Measurements from ENCODE around the gene TP63.

TP63 gene

DNA sequence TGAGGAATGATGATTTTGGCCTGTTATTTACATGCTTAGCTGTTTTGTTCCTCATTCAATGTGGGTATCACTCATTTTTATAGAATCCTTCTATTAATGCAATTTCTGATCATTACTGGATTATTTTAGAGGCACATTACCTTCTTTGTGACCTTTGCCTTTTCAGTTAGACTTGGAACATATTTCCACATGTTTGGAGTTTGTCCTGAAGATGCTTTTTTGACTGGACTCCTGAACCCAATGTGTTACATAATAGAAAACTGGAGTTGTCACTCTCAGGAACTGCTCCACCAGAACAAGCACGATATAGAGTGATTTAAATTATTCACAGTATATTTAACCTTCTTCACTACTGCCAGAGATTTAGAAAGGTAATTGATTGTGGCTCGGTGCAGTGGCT, 59.5 kb downstream of the TP63 start:
- TF ChIP-seq, protein P1, sequence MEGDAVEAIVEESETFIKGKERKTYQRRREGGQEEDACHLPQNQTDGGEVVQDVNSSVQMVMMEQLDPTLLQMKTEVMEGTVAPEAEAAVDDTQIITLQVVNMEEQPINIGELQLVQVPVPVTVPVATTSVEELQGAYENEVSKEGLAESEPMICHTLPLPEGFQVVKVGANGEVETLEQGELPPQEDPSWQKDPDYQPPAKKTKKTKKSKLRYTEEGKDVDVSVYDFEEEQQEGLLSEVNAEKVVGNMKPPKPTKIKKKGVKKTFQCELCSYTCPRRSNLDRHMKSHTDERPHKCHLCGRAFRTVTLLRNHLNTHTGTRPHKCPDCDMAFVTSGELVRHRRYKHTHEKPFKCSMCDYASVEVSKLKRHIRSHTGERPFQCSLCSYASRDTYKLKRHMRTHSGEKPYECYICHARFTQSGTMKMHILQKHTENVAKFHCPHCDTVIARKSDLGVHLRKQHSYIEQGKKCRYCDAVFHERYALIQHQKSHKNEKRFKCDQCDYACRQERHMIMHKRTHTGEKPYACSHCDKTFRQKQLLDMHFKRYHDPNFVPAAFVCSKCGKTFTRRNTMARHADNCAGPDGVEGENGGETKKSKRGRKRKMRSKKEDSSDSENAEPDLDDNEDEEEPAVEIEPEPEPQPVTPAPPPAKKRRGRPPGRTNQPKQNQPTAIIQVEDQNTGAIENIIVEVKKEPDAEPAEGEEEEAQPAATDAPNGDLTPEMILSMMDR (IDR thresholded peaks at IDR 0.05; ENCODE audit: control insufficient read depth, insufficient read depth, low read depth, low read length, missing control alignments) = no peak
- DNase-seq (ENCODE audit: low read depth) = no peak
- H3K4me3 ChIP-seq (ENCODE audit: control insufficient read depth, low read depth, low read length) = no peak overlapping the region

- TF ChIP-seq, protein P1 (IDR thresholded peaks at IDR 0.05; ENCODE audit: control insufficient read depth, insufficient read depth, low read depth, low read length, missing control alignments) = no peak
- no peak for DNase-seq (ENCODE audit: low read depth)
- H3K4me3 ChIP-seq (ENCODE audit: control insufficient read depth, low read depth, low read length) = no peak overlapping the region
Observed at GRCh38 chr3:189695400-189695799, 64.2 kb downstream of the TP63 start.

GRCh38 chr3:189698811-189699210, 67.6 kb downstream of the TP63 start:
- TF ChIP-seq, protein P1 (IDR thresholded peaks at IDR 0.05; ENCODE audit: control insufficient read depth, insufficient read depth, low read depth, low read length, missing control alignments) = no peak
- no peak for DNase-seq (ENCODE audit: low read depth)
- no peak overlapping the region for H3K4me3 ChIP-seq (ENCODE audit: control insufficient read depth, low read depth, low read length)

- no peak for DNase-seq (ENCODE audit: low read depth)
- no peak overlapping the region for H3K4me3 ChIP-seq (ENCODE audit: control insufficient read depth, low read depth, low read length)
- TF ChIP-seq, protein P1 (IDR thresholded peaks at IDR 0.05; ENCODE audit: control insufficient read depth, insufficient read depth, low read depth, low read length, missing control alignments) = no peak
Observed at GRCh38 chr3:189699885-189700284, 68.7 kb downstream of the TP63 start.

DNA sequence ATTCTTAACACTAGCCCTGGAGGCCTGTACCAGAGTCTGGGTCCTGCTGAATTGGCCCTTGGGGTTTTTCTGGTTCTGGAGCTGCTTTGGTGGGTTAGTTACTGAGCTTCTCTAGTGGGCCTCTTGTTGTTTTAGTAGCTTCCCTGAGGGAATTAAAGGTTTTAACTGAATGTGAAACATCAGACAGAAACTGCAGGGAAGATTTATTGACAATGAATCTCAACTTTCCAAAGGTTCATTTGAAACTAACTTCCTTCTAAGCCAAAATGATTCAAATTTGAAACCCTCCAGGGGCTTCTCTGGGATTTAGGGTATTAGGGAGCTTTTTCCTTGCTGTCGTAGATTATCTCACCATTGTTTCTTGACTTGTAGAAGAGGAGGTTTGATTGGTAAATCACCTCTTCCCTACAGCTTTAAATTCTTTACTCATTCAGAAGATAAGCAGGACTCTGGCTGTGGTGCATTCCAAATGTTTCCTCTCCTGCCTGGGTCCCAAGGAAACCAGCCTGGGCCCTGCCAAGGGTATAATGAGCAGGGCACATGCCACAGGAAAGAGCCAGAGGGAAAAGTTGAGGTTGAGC, 71.0 kb downstream of the TP63 start:
- TF ChIP-seq, protein P1 (IDR thresholded peaks at IDR 0.05; ENCODE audit: control insufficient read depth, insufficient read depth, low read depth, low read length, missing control alignments) = no peak
- no peak for DNase-seq (ENCODE audit: low read depth)
- no peak overlapping the region for H3K4me3 ChIP-seq (ENCODE audit: control insufficient read depth, low read depth, low read length)

GRCh38 chr3:189703865-189704264, 72.7 kb downstream of the TP63 start:
- H3K4me3 ChIP-seq (ENCODE audit: control insufficient read depth, low read depth, low read length) = no peak overlapping the region
- no peak for DNase-seq (ENCODE audit: low read depth)
- TF ChIP-seq, protein P1 (IDR thresholded peaks at IDR 0.05; ENCODE audit: control insufficient read depth, insufficient read depth, low read depth, low read length, missing control alignments) = no peak

DNA sequence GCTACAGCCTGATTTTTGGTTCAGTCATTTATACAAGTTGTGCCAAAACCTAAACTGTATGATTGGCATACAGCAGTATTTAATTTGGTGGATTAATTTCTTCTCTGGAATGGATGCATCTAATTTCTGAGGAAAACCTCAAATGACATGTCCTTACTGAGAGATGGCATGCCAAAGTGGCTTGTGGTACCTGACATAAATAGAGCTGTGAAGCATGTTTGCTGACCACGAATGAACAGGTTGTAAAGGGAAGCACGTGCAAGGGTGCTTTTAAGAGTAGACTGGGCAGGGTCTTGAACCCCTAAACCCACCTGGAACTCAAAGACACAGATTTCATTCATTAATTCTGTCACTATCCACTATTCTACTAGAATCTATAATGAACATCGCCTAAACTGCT, 77.2 kb downstream of the TP63 start:
- no peak for DNase-seq (ENCODE audit: low read depth)
- H3K4me3 ChIP-seq (ENCODE audit: control insufficient read depth, low read depth, low read length) = no peak overlapping the region
- TF ChIP-seq, protein P1 (IDR thresholded peaks at IDR 0.05; ENCODE audit: control insufficient read depth, insufficient read depth, low read depth, low read length, missing control alignments) = no peak
